ENCODE measurements around the gene SUPT3H. TPM values are rescaled to one million over a fixed set of nuclear protein-coding genes. Genes with fewer than 3 reads are reported as not detected.
A peak's percentile ranks its signal among the peaks of the same experiment; 100 is the strongest.

Gene SUPT3H
- total and polyA plus RNA-seq, 2 of the 13 experiments (the other 11 are each of a cell fraction or from before 2014, with no cell fraction given): 11.9 to 36.1 TPM

GRCh38 chr6:45377554-45378333 is at the start of gene SUPT3H (continued):
- no peak; the same call in none of the 2 replicates for TF ChIP-seq ZNF280B (CRISPR knock-in tag; IDR thresholded peaks at IDR 0.05; ENCODE audit: borderline replicate concordance)
- TF ChIP-seq HNF4G (IDR thresholded peaks at IDR 0.05; ENCODE audit: borderline replicate concordance, low read depth, low read length): no peak; the same call in 1 of the 2 replicates
- peak; percentile 56; the same call in 1 of the 2 replicates for TF ChIP-seq HNF4G (CRISPR knock-in tag; IDR thresholded peaks at IDR 0.05; ENCODE audit: borderline replicate concordance, low read depth)
- TF ChIP-seq SNAPC4 (CRISPR knock-in tag; IDR thresholded peaks at IDR 0.05): peak; percentile 94
- TF ChIP-seq MEF2D (CRISPR knock-in tag; IDR thresholded peaks at IDR 0.05): no peak
- TF ChIP-seq MLLT10 (CRISPR knock-in tag; IDR thresholded peaks at IDR 0.05): no peak
- peak; percentile 97 for TF ChIP-seq ZMYM4 (CRISPR knock-in tag; IDR thresholded peaks at IDR 0.05)
- TF ChIP-seq ZNF652 (CRISPR knock-in tag; IDR thresholded peaks at IDR 0.05; ENCODE audit: borderline replicate concordance, low read depth): 0 out of 2 replicates have a peak, but pooled peaks have one; percentile 8
- TF ChIP-seq RBAK (CRISPR knock-in tag; IDR thresholded peaks at IDR 0.05): no peak
- peak; percentile 48; the same call in 1 of the 2 replicates for TF ChIP-seq ZNF775 (CRISPR knock-in tag; IDR thresholded peaks at IDR 0.05; ENCODE audit: borderline replicate concordance)
- no peak for TF ChIP-seq SUZ12 (IDR thresholded peaks at IDR 0.05; ENCODE audit: low read depth, low read length)
- 0 out of 2 replicates have a peak, but pooled peaks have one; percentile 12 for TF ChIP-seq ZFP82 (CRISPR knock-in tag; IDR thresholded peaks at IDR 0.05; ENCODE audit: borderline replicate concordance)
- peak; percentile 94 for TF ChIP-seq ZNF331 (CRISPR knock-in tag; IDR thresholded peaks at IDR 0.05)
- peak; percentile 73; the same call in 1 of the 2 replicates for TF ChIP-seq ZBTB42 (CRISPR knock-in tag; IDR thresholded peaks at IDR 0.05)
- no peak for TF ChIP-seq PTBP1 (IDR thresholded peaks at IDR 0.05; ENCODE audit: low read depth, low read length, poor library complexity, severe bottlenecking)
- TF ChIP-seq ZNF317 (CRISPR knock-in tag; IDR thresholded peaks at IDR 0.05): peak; percentile 86
- TF ChIP-seq YEATS4 (CRISPR knock-in tag; IDR thresholded peaks at IDR 0.05; ENCODE audit: borderline replicate concordance): peak; percentile 98
- no peak; the same call in 1 of the 2 replicates for TF ChIP-seq MEIS2 (CRISPR knock-in tag; IDR thresholded peaks at IDR 0.05)
- TF ChIP-seq ZNF567 (CRISPR knock-in tag; IDR thresholded peaks at IDR 0.05; ENCODE audit: borderline replicate concordance): no peak
- TF ChIP-seq ZNF546 (CRISPR knock-in tag; conservative IDR thresholded peaks at IDR 0.05): peak; percentile 72
- no peak for TF ChIP-seq EHMT2 (IDR thresholded peaks at IDR 0.05; ENCODE audit: borderline replicate concordance, low read depth, low read length)
- no peak for TF ChIP-seq NFE2 (CRISPR knock-in tag; IDR thresholded peaks at IDR 0.05)
- no peak; the same call in none of the 2 replicates for TF ChIP-seq ZNF234 (CRISPR knock-in tag; conservative IDR thresholded peaks at IDR 0.05)

Measured in HepG2 (cell line).